GM04503 (cell line): ENCODE measurements around the gene TBC1D22A.
"Not testable (repeated sequence)": the region's sequence is repeated elsewhere in the genome, so short reads cannot be mapped to it uniquely, and the experiment has no call there.

Experiments
- DNase-seq: peaks from one replicate; pipeline ENCODE4 v3.0.0-alpha.2; 2012; ENCODE audit warnings: low read depth

TBC1D22A gene

GRCh38 chr22:46762238-46763050 lies at the start of gene TBC1D22A:
TBC1D22A (plus strand) TSS chr22:46762650; CDS start chr22:46762787, 137 bp downstream.
- DNase-seq = peak; percentile 59

DNA sequence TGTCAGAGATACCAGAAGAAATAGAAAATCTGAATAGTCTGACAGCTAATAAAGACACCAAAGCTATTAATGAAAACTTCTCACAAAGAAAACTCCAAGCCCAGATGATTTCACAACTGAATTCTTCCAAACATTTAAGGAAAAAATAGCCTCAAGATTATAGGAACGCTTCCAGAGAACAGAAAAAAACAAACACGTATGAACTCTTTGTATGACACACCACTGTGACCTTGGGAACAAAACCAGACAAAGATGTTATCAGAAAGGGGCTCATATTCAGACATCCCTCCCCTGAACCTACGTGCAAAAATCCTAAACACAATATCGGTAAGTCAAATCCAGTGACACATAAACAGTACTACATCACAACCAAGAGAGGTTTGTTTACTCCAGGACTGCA lies 47.9 kb upstream of the TBC1D22A start:
- peak; percentile 40 for DNase-seq

GRCh38 chr22:46719921-46720320 lies 42.5 kb upstream of the TBC1D22A start:
- DNase-seq = no peak

DNA sequence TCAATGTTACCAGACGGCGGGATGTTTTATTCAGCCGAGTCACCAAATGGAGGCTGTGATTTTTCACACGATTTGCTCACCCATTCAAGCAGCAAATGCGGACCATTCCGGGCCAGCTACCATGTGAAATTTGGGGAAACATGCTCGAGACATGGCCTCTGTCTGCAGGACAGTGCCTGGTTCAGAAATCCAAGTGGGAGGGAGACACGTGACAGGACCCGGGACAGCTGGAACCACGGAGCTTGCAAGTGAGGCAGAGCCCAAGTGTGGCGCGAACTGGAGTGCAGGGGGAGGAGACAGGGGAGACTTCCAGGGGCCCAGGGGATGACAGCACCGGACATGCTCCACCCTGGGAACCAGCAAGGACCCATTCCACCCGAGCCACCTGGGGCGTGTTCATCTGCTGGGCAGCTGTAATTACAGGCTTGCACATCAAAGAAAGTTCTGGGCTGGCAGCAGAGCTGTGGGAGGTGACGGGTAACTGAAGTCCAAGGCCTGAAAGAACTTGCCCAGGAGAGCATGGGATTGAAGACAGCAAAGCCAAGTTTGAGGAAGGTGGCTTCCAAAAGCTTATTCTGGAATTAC lies 40.9 kb upstream of the TBC1D22A start:
- no peak for DNase-seq

GRCh38 chr22:46723882-46724281 lies 38.6 kb upstream of the TBC1D22A start:
- DNase-seq = no peak

DNA sequence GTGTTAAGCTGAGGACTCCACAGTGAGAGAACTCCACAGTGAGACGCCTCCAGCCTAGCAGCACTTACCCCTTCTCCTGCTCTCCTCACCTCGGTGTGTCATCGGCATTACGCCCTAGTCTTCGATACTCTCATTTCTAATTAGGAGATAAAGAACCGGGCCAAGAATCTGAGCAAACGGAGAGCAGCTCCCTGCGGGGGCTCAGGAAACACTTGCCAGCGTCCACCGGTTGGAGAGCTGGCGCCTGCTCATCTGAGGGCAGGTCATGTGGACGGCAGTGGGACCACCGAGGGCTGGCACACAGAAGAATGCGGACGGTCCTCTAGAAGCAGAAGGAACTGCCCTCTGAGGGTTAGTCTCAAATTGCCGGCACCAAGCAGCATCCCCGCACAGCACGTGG lies 37.4 kb upstream of the TBC1D22A start:
- DNase-seq = no peak

- DNase-seq = no peak
Measured at GRCh38 chr22:46726066-46726985, 36.1 kb upstream of the TBC1D22A start.

GRCh38 chr22:46726986-46727317 lies 35.5 kb upstream of the TBC1D22A start:
- no peak for DNase-seq

GRCh38 chr22:46727813-46728364 lies 34.6 kb upstream of the TBC1D22A start:
- no peak for DNase-seq

GRCh38 chr22:46728470-46728869 lies 34.0 kb upstream of the TBC1D22A start:
- DNase-seq = no peak

- no peak for DNase-seq
Measured at GRCh38 chr22:46730568-46731245, 31.7 kb upstream of the TBC1D22A start.

GRCh38 chr22:46731246-46732040 lies 31.0 kb upstream of the TBC1D22A start:
- DNase-seq = no peak

DNA sequence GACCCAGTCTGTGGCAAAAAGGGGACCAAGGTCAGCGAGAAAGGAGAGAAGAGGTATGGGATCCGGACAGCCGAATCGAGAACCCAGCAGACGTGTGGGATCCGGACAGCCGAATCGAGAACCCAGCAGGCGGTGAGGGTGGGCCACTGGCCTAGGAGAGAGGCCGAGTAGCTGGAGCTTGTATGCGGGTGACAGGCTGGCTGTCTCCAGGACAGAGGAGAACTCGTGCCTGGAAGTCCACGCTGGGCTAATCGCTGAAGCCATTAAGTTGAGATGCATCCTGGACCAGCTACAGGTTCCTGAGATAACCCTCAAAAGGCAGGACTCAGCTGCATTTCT lies 30.4 kb upstream of the TBC1D22A start:
- DNase-seq = no peak

- no peak for DNase-seq
Measured at GRCh38 chr22:46732513-46732912, 29.9 kb upstream of the TBC1D22A start.

DNA sequence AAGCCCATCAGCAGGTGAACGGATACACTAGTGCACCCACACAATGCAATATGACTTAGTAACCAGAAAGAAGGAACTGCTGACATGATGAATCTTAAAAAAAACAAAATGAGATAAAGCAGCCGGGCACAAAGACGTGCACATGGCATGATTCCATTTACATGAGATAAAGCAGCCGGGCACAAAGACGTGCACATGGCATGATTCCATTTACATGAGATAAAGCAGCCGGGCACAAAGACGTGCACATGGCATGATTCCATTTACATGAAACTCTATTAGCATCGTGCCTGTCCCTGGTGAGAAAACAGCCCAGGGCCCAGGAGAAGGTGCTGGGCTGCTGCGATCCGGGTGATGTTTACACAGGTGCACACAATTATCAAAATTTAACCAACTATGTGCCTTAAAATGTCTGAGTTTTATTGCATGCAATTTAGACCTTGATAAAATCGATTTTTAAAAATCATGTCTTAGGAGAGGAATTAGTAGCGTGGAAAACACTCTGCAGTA lies 28.2 kb upstream of the TBC1D22A start:
- not testable (repeated sequence) for DNase-seq

GRCh38 chr22:46734830-46735453 lies 27.5 kb upstream of the TBC1D22A start:
- no peak for DNase-seq

GRCh38 chr22:46735747-46736608 lies 26.5 kb upstream of the TBC1D22A start:
- DNase-seq = no peak

- no peak for DNase-seq
Measured at GRCh38 chr22:46736705-46737104, 25.7 kb upstream of the TBC1D22A start.
